Caco-2 (cell line): Measurements from ENCODE around the gene ZBTB48. TPM values are rescaled to one million over a fixed set of nuclear protein-coding genes. Genes with fewer than 3 reads are reported as not detected.

Experiments
- Bru-seq: library from RNA; stranded (reverse); fragments of 400-500 nt; gene quantifications from one replicate; lab custom pipeline; 2021; lab: Mats Ljungman, UMichigan
- BruChase-seq, 2 experiments: library from RNA; stranded (reverse); fragments of 400-500 nt; gene quantifications; one replicate each; lab custom pipeline; 2021; lab: Mats Ljungman, UMichigan
- BruUV-seq: library from RNA; stranded (reverse); fragments of 400-500 nt; replicated peaks from 2 replicates; lab custom pipeline; 2021; lab: Mats Ljungman, UMichigan
- CTCF ChIA-PET: fragments of 300-600 bp; sonication (Branson Sonifier 250); formaldehyde crosslinking; loops from one replicate; lab custom pipeline; 2022; ENCODE audit warnings: antibody characterized with exemption; lab: Charles Lee
- POLR2A ChIA-PET: fragments of 300-600 bp; sonication (Branson Sonifier 250); formaldehyde crosslinking; loops from one replicate; lab custom pipeline; 2022; ENCODE audit warnings: antibody characterized with exemption; lab: Charles Lee
- DNase-seq, 2 experiments: peaks; one replicate each; pipeline versions ENCODE4 v3.0.0 to v3.0.0-alpha.2; 2020 to 2022
- H3K27me3 ChIP-seq: replicated peaks from 2 replicates; pipeline ENCODE4 v1.6.0; 2011; ENCODE audit warnings: low read length; ENCODE audit not compliant: control insufficient read depth, insufficient read depth
- H3K36me3 ChIP-seq: 2 replicates; pipeline ENCODE4 v1.5.1; 2011; ENCODE audit warnings: low read length; ENCODE audit not compliant: control insufficient read depth, insufficient read depth
- H3K4me1 ChIP-seq: fragments of 250-450 bp; sonication (Bioruptor Pico); 2 replicates; pipeline ENCODE4 v1.5.1; 2020; ENCODE audit warnings: mild to moderate bottlenecking
- H3K4me3 ChIP-seq: 2 replicates; pipeline ENCODE4 v1.5.1; 2011; ENCODE audit warnings: low read depth, mild to moderate bottlenecking, control low read depth, low read length
- H3K9me3 ChIP-seq: fragments of 250-450 bp; sonication (Bioruptor Pico); 2 replicates; pipeline ENCODE4 v1.5.1; 2020; ENCODE audit warnings: mild to moderate bottlenecking, moderate library complexity
- H3K27ac Mint-ChIP-seq: one replicate; pipeline ENCODE4 v1.8.0; 2022; ENCODE audit warnings: mixed read lengths; ENCODE audit not compliant: unreplicated experiment
- H3K27me3 Mint-ChIP-seq: one replicate; pipeline ENCODE4 v1.8.0; 2022; ENCODE audit warnings: mixed read lengths; ENCODE audit not compliant: insufficient read depth, unreplicated experiment
- H3K36me3 Mint-ChIP-seq: one replicate; pipeline ENCODE4 v1.8.0; 2022; ENCODE audit warnings: mild to moderate bottlenecking, mixed read lengths; ENCODE audit not compliant: insufficient read depth, unreplicated experiment
- H3K4me1 Mint-ChIP-seq: one replicate; pipeline ENCODE4 v1.8.0; 2022; ENCODE audit warnings: low read depth, mixed read lengths; ENCODE audit not compliant: unreplicated experiment
- H3K4me3 Mint-ChIP-seq: one replicate; pipeline ENCODE4 v1.8.0; 2022; ENCODE audit warnings: mild to moderate bottlenecking, moderate library complexity, mixed read lengths; ENCODE audit not compliant: unreplicated experiment
- H3K9me3 Mint-ChIP-seq: one replicate; pipeline ENCODE4 v1.8.0; 2022; ENCODE audit warnings: mixed read lengths; ENCODE audit not compliant: unreplicated experiment
- intact Hi-C: fragments of 100-400 bp; cut with micrococcal nuclease; formaldehyde crosslinking; loops from one replicate; pipeline ENCODE4 v1.10.0; 2022; ENCODE audit not compliant: unreplicated experiment
- long read RNA-seq: library from polyadenylated mRNA; stranded (forward); transcript quantifications from one replicate; pipeline ENCODE4 v2.0.0, GENCODE V29; 2022
- total RNA-seq: library from RNA; stranded (reverse); gene quantifications from 2 replicates; pipeline ENCODE4 v1.2.3, GENCODE V29; 2022
- TF ChIP-seq, protein P1 (sequence below), 2 experiments: fragments of 200-600 bp in 1 of 2; IDR thresholded peaks; 1 replicate in 1 of 2; 2 replicates in 1 of 2; pipeline versions ENCODE4 v1.5.1 to v1.8.0; 2011 to 2022; ENCODE audit warnings: antibody characterized with exemption in 1 of 2, control low read depth in 1 of 2, inconsistent platforms in 1 of 2, low read depth in 1 of 2, low read length in 1 of 2, mild to moderate bottlenecking in 1 of 2, moderate library complexity in 1 of 2; ENCODE audit not compliant: insufficient read depth in 1 of 2, severe bottlenecking in 1 of 2, unreplicated experiment in 1 of 2

The ZBTB48 gene
- 22.5 and 24.8 TPM in 2 replicates for total RNA-seq
- percentile 61 among the genes with signal in this experiment for Bru-seq, nascent RNA
- percentile 70 among the genes with signal in this experiment for BruChase-seq, experiment 1, labeled RNA remaining after a 2-hour chase
- percentile 61 among the genes with signal in this experiment for BruChase-seq, experiment 2, labeled RNA remaining after a 6-hour chase
- long read RNA-seq, partial matches to known transcripts: 3 of 20 reads
- long read RNA-seq, other reads (novel, unspliced or antisense): 13 of 20 reads

DNA sequence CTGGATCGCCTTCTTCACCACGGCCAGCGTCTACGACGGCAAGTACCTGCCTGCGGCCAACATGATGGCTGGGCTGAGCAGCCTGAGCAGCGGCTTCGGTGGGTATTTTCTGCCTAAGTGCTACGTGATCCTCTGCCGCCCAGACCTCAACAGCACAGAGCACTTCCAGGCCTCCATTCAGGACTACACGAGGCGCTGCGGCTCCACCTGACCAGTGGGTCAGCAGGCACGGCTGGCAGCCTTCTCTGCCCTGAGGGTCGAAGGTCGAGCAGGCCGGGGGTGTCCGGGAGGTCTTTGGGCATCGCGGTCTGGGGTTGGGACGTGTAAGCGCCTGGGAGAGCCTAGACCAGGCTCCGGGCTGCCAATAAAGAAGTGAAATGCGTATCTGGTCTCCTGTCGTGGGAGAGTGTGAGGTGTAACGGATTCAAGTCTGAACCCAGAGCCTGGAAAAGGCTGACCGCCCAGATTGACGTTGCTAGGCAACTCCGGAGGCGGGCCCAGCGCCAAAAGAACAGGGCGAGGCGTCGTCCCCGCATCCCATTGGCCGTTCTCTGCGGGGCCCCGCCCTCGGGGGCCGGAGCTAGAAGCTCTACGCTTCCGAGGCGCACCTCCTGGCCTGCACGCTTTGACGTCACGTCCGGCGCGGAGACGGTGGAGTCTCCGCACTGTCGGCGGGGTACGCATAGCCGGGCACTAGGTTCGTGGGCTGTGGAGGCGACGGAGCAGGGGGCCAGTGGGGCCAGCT is at the start of gene ZBTB48:
Gene ZBTB48 (plus strand): TSS at position 621 of the 745 bp plus-strand sequence. CDS start 616 bp downstream, outside the sequence.
- H3K27ac Mint-ChIP-seq: peak within 1 kb of the TSS; percentile 96
- H3K36me3 Mint-ChIP-seq: peaks cover 14% of the 10 kb centered on the region
- TF ChIP-seq, protein P1, sequence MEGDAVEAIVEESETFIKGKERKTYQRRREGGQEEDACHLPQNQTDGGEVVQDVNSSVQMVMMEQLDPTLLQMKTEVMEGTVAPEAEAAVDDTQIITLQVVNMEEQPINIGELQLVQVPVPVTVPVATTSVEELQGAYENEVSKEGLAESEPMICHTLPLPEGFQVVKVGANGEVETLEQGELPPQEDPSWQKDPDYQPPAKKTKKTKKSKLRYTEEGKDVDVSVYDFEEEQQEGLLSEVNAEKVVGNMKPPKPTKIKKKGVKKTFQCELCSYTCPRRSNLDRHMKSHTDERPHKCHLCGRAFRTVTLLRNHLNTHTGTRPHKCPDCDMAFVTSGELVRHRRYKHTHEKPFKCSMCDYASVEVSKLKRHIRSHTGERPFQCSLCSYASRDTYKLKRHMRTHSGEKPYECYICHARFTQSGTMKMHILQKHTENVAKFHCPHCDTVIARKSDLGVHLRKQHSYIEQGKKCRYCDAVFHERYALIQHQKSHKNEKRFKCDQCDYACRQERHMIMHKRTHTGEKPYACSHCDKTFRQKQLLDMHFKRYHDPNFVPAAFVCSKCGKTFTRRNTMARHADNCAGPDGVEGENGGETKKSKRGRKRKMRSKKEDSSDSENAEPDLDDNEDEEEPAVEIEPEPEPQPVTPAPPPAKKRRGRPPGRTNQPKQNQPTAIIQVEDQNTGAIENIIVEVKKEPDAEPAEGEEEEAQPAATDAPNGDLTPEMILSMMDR (IDR thresholded peaks at IDR 0.05; ENCODE audit: insufficient read depth in 1 of 2, low read depth in 1 of 2, low read length in 1 of 2, severe bottlenecking in 1 of 2, unreplicated experiment in 1 of 2): no peak
- BruUV-seq: no TSS peak
- ChIA-PET CTCF (interaction anchor here (0.7 to 1.2 kb wide), 4 partner anchors 25 to 341 kb away, joined by 3 to 6 read pairs (median 4); partner anchors contain the start of gene NOL9), POLR2A (interaction anchor here (0.5 to 1.7 kb wide), 3 partner anchors 24 to 82 kb away, joined by 3 to 8 read pairs (median 3); no protein-coding TSS in a partner anchor)
- no peaks in the 10 kb centered on the region for H3K9me3 Mint-ChIP-seq
- H3K27me3 ChIP-seq: no peaks in the 10 kb centered on the region
- H3K4me3 Mint-ChIP-seq: peak within 1 kb of the TSS; percentile 87
- no peaks in the 10 kb centered on the region for H3K36me3 ChIP-seq
- no peaks in the 10 kb centered on the region for H3K9me3 ChIP-seq
- peaks cover 28% of the 10 kb centered on the region for H3K4me1 ChIP-seq
- no peaks in the 10 kb centered on the region for H3K27me3 Mint-ChIP-seq
- H3K4me1 Mint-ChIP-seq: no peaks in the 10 kb centered on the region
- intact Hi-C loops: loop anchor here (1.0 kb wide), 1 partner anchor 25 kb away; no protein-coding TSS in a partner anchor
- DNase-seq: peak; percentile 96 to 97
- H3K4me3 ChIP-seq: peak within 1 kb of the TSS; percentile 93

DNA sequence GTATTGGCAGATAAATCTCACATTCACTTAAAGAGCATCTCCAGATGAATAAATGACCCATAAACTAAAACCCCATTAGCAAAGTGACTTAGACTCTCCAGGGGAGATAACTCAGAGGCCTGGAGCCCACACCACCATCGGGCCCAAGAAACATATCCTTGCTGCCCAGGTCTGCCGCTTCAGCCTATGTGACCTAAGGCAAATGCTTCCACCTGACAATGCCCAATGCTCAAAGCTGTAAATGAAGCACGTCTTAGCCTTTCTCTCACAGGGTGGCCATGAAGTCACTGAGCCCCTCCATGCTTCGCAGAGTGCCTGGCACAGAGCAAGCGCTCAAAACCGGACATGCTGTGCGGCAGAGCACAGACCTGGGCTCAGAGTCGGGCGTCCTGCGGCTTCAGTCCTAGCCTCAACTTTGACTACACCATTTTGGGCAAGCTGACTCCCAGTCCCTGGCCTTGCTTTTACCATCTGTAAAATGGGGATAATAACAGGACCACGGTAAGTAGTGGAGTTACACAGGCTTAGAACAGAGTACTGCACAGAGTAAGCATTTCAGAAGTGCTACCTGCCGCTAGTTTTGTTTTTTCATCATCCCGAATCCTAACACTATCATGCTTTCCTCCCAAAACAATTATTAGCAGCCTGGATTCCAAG is 49.2 kb upstream of the ZBTB48 start:
- no peak for DNase-seq
- H3K9me3 Mint-ChIP-seq: no peaks in the 10 kb centered on the region
- H3K36me3 ChIP-seq: no peaks in the 10 kb centered on the region; the same call in none of the 2 replicates

More for the DNA sequence above, 49.2 kb upstream of the ZBTB48 start:
- H3K27me3 Mint-ChIP-seq: no peaks in the 10 kb centered on the region
- H3K27ac Mint-ChIP-seq: no peak overlapping the region
- CTCF ChIA-PET: no interaction called here
- intact Hi-C loops: no loop called here
- H3K36me3 Mint-ChIP-seq: peaks cover 53% of the 10 kb centered on the region
- no TSS peak for BruUV-seq
- Histone ChIP-seq H3K4me3 (no peak overlapping the region), H3K9me3 (no peaks in the 10 kb centered on the region), H3K27me3 (no peaks in the 10 kb centered on the region), H3K4me1 (no peaks in the 10 kb centered on the region)
- H3K4me3 Mint-ChIP-seq: no peak overlapping the region
- POLR2A ChIA-PET: no interaction called here
- TF ChIP-seq, protein P1 (IDR thresholded peaks at IDR 0.05; ENCODE audit: insufficient read depth in 1 of 2, low read depth in 1 of 2, low read length in 1 of 2, severe bottlenecking in 1 of 2, unreplicated experiment in 1 of 2): no peak
- H3K4me1 Mint-ChIP-seq: no peaks in the 10 kb centered on the region
